ENCODE measurements around the gene DZANK1. TPM values are rescaled to one million over a fixed set of nuclear protein-coding genes. Genes with fewer than 3 reads are reported as not detected.

Gene DZANK1
- total RNA-seq, 1 experiment from 2014 or later, result 1.7 TPM

- no peak for ATAC-seq
- Histone ChIP-seq H4K20me1 (ENCODE audit: insufficient read depth) (no peaks in the 10 kb centered on the region), H3K4me3 (replicated peaks in 1 of 2; ENCODE audit: low read depth in 1 of 2, low read length in 2 of 2) (no peak overlapping the region), H3K79me2 (ENCODE audit: insufficient read depth, low read length) (no peaks in the 10 kb centered on the region), H3K27ac (ENCODE audit: low read depth, low read length) (no peak overlapping the region), H3K36me3 (ENCODE audit: control insufficient read depth in 1 of 2, insufficient read depth in 2 of 2, low read length in 2 of 2) (no peaks in the 10 kb centered on the region), H3K9me2 (ENCODE audit: insufficient read depth) (no peaks in the 10 kb centered on the region), H3K4me2 (ENCODE audit: low read length) (no peak overlapping the region), H3K9me3 (ENCODE audit: control insufficient read depth in 1 of 2, insufficient read depth in 1 of 2, low read depth in 1 of 2, low read length in 2 of 2) (no peaks in the 10 kb centered on the region), H2AFZ (ENCODE audit: low read depth, low read length, poor library complexity, severe bottlenecking) (no peak overlapping the region), H3K27me3 (ENCODE audit: insufficient read depth, low read length) (no peaks in the 10 kb centered on the region), H3K4me1 (ENCODE audit: control insufficient read depth in 1 of 2, insufficient read depth in 2 of 2, low read length in 2 of 2) (no peaks in the 10 kb centered on the region), H3K9ac (ENCODE audit: low read length) (no peak overlapping the region)
- TF ChIP-seq EZH2 (IDR thresholded peaks at IDR 0.05) (no peak), CBX3 (IDR thresholded peaks at IDR 0.05; ENCODE audit: low read depth) (no peak)
- ChIA-PET RAD21 (ENCODE audit: low non-redundant PET in 1 of 2, low total read pairs in 2 of 2, uncharacterized antibody in 2 of 2, unreplicated experiment in 2 of 2) (no interaction called here), POLR2A (no interaction called here), CTCF (no interaction called here)
- no TSS peak for BruUV-seq (replicated peaks)
- DNase-seq (ENCODE audit: low read depth, low spot score), result no peak
- intact Hi-C loops (cut with micrococcal nuclease), result no loop called here
Observed at GRCh38 chr20:18421608-18422007, 45.2 kb downstream of the DZANK1 start.

- H3K27ac ChIP-seq (ENCODE audit: low read depth, low read length), result no peak overlapping the region
- no peak for DNase-seq (ENCODE audit: low read depth, low spot score)
Observed at GRCh38 chr20:18416486-18416885, 50.3 kb downstream of the DZANK1 start.

GRCh38 chr20:18414140-18414539, 52.7 kb downstream of the DZANK1 start:
- H3K4me1 ChIP-seq (ENCODE audit: control insufficient read depth in 1 of 2, insufficient read depth in 2 of 2, low read length in 2 of 2), result no peaks in the 10 kb centered on the region
- no TSS peak for BruUV-seq (replicated peaks)
- ChIA-PET POLR2A (no interaction called here), CTCF (interaction anchor here (1.3 to 1.4 kb wide), 2 partner anchors 93 to 1170 kb away, joined by 3 to 4 read pairs; partner anchors contain the start of gene SEC23B), RAD21 (ENCODE audit: low non-redundant PET in 1 of 2, low total read pairs in 2 of 2, uncharacterized antibody in 2 of 2, unreplicated experiment in 2 of 2) (no interaction called here)
- DNase-seq (ENCODE audit: low read depth, low spot score) (no peak), ATAC-seq (no peak)
- H3K9ac ChIP-seq (ENCODE audit: low read length), result no peak overlapping the region
- H3K27me3 ChIP-seq (ENCODE audit: insufficient read depth, low read length), result no peaks in the 10 kb centered on the region
- no peaks in the 10 kb centered on the region for H3K9me2 ChIP-seq (ENCODE audit: insufficient read depth)
- intact Hi-C loops (cut with micrococcal nuclease), result loop anchor here (10.0 kb wide), 1 partner anchor 1171 kb away; no protein-coding TSS in a partner anchor
- no peak overlapping the region for H2AFZ ChIP-seq (ENCODE audit: low read depth, low read length, poor library complexity, severe bottlenecking)
- H3K9me3 ChIP-seq (ENCODE audit: control insufficient read depth in 1 of 2, insufficient read depth in 1 of 2, low read depth in 1 of 2, low read length in 2 of 2), result no peaks in the 10 kb centered on the region
- no peaks in the 10 kb centered on the region for H3K79me2 ChIP-seq (ENCODE audit: insufficient read depth, low read length)
- no peak overlapping the region for H3K4me3 ChIP-seq (replicated peaks in 1 of 2; ENCODE audit: low read depth in 1 of 2, low read length in 2 of 2)
- no peaks in the 10 kb centered on the region for H4K20me1 ChIP-seq (ENCODE audit: insufficient read depth)
- H3K4me2 ChIP-seq (ENCODE audit: low read length), result no peak overlapping the region
- H3K36me3 ChIP-seq (ENCODE audit: control insufficient read depth in 1 of 2, insufficient read depth in 2 of 2, low read length in 2 of 2), result no peaks in the 10 kb centered on the region
- no peak overlapping the region for H3K27ac ChIP-seq (ENCODE audit: low read depth, low read length)
- no peak for TF ChIP-seq EZH2phosphoT487 (IDR thresholded peaks at IDR 0.05; ENCODE audit: borderline replicate concordance)
- TF ChIP-seq ZNF274 (IDR thresholded peaks at IDR 0.05; ENCODE audit: low read depth, low read length), result no peak
- no peak for TF ChIP-seq CTCF (IDR thresholded peaks at IDR 0.05 in 2 of 3, conservative IDR thresholded peaks at IDR 0.05 in 1 of 3; ENCODE audit: borderline replicate concordance in 1 of 3, insufficient read depth in 1 of 3, low read depth in 2 of 3, low read length in 2 of 3)
- TF ChIP-seq ATF3 (IDR thresholded peaks at IDR 0.05), result no peak
- no peak for TF ChIP-seq EGR1 (IDR thresholded peaks at IDR 0.05; ENCODE audit: low read depth)
- no peak for TF ChIP-seq FOSL1 (IDR thresholded peaks at IDR 0.05; ENCODE audit: low read depth)
- no peak for TF ChIP-seq CEBPB (IDR thresholded peaks at IDR 0.05; ENCODE audit: low read depth)
- no peak for TF ChIP-seq JUND (IDR thresholded peaks at IDR 0.05)
- TF ChIP-seq CBX3 (IDR thresholded peaks at IDR 0.05; ENCODE audit: low read depth), result no peak
- TF ChIP-seq SIN3A (IDR thresholded peaks at IDR 0.05; ENCODE audit: low read depth), result no peak
- no peak for TF ChIP-seq POLR2AphosphoS5 (IDR thresholded peaks at IDR 0.05; ENCODE audit: low read depth, low read length)
- TF ChIP-seq ZFX (IDR thresholded peaks at IDR 0.05), result no peak
- TF ChIP-seq RAD21 (IDR thresholded peaks at IDR 0.05; ENCODE audit: low read depth), result no peak

More at GRCh38 chr20:18416486-18416885, 50.3 kb downstream of the DZANK1 start:
- Histone ChIP-seq H3K36me3 (ENCODE audit: control insufficient read depth in 1 of 2, insufficient read depth in 2 of 2, low read length in 2 of 2) (no peaks in the 10 kb centered on the region), H3K9me2 (ENCODE audit: insufficient read depth) (no peaks in the 10 kb centered on the region), H4K20me1 (ENCODE audit: insufficient read depth) (no peaks in the 10 kb centered on the region), H3K4me1 (ENCODE audit: control insufficient read depth in 1 of 2, insufficient read depth in 2 of 2, low read length in 2 of 2) (no peaks in the 10 kb centered on the region), H3K27me3 (ENCODE audit: insufficient read depth, low read length) (no peaks in the 10 kb centered on the region), H3K4me2 (ENCODE audit: low read length) (no peak overlapping the region), H3K9ac (ENCODE audit: low read length) (no peak overlapping the region), H2AFZ (ENCODE audit: low read depth, low read length, poor library complexity, severe bottlenecking) (no peak overlapping the region), H3K4me3 (replicated peaks in 1 of 2; ENCODE audit: low read depth in 1 of 2, low read length in 2 of 2) (no peak overlapping the region), H3K9me3 (ENCODE audit: control insufficient read depth in 1 of 2, insufficient read depth in 1 of 2, low read depth in 1 of 2, low read length in 2 of 2) (no peaks in the 10 kb centered on the region), H3K79me2 (ENCODE audit: insufficient read depth, low read length) (no peaks in the 10 kb centered on the region)
- no TSS peak for BruUV-seq (replicated peaks)
- ChIA-PET CTCF (no interaction called here), POLR2A (no interaction called here), RAD21 (ENCODE audit: low non-redundant PET in 1 of 2, low total read pairs in 2 of 2, uncharacterized antibody in 2 of 2, unreplicated experiment in 2 of 2) (no interaction called here)
- intact Hi-C loops (cut with micrococcal nuclease), result loop anchor here (10.0 kb wide), 1 partner anchor 1168 kb away; no protein-coding TSS in a partner anchor
- TF ChIP-seq POLR2AphosphoS5 (IDR thresholded peaks at IDR 0.05; ENCODE audit: low read depth, low read length) (no peak), JUND (IDR thresholded peaks at IDR 0.05) (no peak), RAD21 (IDR thresholded peaks at IDR 0.05; ENCODE audit: low read depth) (no peak)
- no peak for ATAC-seq

Measured in HCT116 (cell line).